HG03196 (cell line): ENCODE measurements around the gene SEMA3G.

Experiments
- ATAC-seq: cut with Tn5 transposase; IDR thresholded peaks from one replicate; pipeline ENCODE4 v1.9.1; 2021; ENCODE audit not compliant: unreplicated experiment

SEMA3G gene

DNA sequence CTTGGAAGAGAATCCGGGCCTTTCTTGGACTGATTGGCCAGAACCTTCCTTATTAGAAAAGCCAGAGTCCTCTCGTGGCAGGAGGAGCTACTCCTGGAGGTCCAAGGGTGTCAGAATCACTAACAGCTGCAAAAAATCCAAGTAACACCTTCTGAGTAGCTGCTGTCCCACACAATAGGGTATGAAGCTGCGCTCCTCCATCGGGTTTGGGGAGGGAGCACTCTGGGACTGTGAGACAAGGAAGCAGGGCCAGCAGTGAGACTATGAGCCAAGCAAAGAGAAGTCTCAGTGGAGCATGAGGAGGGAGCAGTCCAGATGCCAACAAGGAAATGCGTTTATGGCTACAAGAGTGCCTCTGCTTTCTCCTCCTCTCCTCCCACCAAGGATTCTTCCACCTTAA, 21.7 kb downstream of the SEMA3G start:
- no peak for ATAC-seq

DNA sequence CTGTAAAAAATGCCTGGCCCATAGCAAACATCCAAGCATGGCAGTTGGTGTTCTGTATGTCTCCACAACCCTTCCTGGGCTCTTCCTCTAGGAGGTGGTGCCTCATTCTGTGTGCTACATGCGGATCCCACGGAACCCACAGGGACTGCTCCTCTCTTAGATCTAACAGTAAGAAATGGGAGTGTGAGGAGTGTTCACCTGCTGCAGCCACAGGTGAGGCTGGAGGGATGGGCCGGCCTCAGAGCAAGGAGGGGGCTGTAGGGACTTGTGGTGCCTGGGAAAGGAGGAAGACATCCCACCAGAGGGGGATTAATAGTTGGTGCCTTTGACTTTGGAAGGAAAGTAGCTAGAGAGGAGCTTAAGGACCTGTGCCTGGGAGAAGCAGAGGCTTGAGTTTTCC, 22.2 kb downstream of the SEMA3G start:
- ATAC-seq: no peak

DNA sequence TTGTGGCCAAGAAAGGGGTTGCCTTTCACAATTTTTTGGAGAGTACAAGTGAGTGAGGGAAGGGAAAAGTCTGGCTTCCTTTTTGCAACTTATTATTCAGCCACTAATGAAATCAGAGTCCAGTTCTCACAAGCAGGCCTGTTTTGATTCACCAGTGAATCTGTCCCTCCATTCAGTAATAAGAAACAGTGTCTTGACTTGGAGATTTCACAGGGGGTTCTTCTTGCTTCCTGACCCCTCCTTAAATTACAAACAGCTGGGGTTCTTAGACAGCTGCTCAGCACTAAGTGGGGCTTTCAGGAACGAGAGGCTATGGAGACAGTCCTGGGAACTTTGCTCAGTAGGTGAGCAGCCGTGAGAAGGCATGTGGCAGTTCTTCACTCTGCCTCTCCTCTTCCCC, 24.5 kb downstream of the SEMA3G start:
- no peak for ATAC-seq

DNA sequence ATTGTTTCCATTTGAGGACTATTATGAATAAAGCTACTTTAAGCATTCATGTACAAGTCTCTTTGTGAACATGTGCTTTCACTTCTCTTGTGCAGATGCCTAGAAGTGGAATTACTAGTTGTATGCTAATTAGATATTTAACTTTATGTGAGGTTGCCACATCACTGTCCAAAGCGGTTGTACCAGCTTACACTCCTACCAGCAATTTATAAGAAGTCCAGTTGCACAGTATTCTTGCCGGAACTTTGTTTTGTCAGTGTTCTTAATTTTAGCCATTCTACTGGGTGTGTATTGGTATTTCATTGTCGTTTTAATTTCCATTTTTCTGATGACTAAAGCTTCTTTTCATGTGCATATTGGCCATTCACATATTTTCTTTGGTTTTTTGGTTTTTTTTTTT, 29.1 kb downstream of the SEMA3G start:
- ATAC-seq: no peak

DNA sequence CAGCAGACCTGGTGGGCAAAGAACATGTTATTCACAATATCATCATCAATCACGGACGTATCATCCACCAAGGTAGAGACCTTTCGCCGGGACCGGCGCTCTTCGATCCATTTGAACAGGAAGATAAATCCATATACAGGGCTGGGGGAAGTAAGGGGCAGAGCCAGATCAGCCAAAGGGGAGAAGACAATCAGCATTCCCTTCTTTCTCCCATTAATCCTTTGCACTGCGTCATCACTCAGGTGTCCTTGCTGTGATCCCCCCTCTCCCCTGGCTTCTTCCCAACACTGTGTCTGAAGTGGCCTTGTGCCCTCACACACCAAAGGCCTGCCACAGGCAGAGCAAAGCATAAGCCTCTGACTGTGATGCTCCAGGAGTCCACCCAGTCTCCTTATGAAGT, 36.4 kb downstream of the SEMA3G start:
- ATAC-seq: no peak

DNA sequence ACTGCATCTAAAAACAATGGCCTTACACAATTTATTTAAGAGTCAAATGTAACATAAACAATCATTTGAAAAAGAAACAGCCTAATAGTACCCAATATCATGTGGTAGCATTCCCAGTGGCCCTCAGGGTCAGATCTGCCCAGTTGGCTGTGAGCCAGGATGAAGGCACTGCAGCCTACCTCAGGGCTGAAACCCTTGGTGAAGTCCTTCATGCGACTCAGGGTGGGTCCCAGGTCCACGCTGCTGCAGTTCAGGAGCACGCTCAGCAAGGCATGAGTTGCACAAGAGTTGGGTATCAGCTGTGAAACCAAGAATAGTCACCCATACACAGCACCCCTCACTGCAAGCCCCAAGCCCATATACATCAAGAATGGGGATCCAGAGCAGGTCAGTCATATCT, 37.1 kb downstream of the SEMA3G start:
- ATAC-seq: no peak

DNA sequence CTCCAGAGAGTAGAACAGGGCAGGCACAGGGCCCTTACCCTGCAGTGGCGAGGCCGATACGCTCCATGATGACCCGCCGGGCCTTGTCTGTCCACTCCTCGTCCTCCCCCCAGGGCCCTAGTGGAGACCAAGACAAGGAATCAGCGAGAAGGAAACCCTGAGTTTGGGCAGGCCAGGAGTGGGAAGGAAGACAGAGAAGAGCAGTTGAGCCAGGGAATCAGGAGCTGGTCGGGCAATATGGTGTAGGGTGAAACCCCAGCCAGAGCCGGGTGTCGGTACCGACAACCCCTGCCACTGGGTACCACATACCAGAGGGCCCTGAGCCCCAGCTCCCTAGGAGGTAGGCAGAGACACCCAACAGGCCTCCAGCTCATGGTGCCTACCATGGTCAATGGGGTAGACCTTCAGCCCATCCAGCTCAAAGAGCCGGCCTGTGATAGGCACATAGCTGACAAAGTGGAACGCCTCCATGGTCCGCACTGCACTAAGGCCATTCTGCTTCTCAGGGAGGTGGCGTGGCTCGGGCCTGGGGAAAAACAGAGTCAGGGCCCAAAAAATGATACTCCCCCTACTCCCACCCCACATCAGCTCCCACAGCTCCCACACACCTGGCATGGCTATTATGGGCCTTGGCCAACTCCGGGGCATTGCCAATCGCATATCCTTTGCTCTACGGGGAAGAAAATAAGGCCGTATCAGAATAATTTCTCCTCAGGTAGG, 38.0 kb downstream of the SEMA3G start:
- ATAC-seq: no peak

DNA sequence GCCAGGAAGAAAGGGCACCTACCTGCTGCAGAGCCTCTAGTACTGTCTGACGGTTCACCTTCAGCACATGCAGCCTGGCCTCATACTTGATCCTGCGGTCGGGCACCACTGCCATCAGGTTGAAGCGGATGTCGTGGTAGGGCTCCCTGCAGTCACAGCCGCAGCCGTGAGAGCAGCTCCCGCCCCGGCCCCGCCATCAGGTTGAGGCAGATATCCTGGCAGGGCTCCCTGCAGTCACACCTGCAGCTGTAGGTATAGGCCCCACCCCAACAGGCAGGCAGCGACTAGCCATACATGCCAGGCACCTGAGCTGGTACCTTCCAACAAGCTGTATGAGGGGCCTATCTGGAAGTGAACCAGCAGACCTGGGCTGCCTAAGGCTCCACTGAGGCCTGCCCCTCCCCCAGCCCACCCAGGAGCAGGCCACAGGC, 38.7 kb downstream of the SEMA3G start:
- no peak for ATAC-seq

DNA sequence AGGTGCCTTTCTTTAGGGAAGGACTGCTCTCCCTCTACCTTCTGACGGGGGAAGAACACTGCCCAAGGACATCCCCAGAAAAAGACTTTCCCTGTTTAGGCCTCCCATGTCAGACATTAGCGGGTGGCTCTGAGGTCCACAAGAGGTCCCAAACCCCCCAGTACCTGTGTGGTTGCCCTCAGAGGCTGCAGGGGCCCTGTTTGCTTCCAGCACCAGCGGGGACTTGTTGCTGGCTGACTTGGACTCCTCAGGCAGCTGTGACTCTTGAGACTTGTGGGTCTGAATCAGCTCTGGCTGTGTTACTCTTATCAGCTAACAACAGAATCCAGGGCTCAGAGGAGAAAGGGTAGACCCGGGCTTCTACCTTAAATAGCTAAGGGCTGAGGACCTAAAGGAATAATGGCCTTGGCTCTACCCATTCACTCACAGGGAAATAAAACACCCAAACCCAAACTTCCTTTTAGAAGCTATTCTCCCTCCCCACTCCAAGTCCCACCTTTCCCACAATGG, 39.2 kb downstream of the SEMA3G start:
- no peak for ATAC-seq

DNA sequence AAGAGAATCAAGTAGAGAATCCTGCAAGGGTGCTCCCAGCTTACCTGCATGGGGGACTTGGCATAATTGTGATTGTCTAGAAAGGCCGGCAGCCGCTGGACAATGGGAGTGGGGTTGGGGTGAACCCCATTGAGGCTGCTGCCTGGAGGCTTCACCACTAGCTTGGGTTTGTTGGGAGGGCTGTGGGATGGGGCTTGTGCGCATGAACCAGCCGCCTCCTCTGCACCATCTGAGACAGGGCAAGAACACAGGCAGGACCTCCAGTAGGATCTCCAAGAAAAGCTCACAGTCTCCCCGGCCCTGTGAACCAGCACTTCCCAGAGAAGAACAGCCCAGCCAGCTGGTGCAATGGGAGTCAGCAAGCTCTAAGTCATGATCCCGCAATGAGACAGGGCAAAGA, 39.8 kb downstream of the SEMA3G start:
- ATAC-seq: no peak

DNA sequence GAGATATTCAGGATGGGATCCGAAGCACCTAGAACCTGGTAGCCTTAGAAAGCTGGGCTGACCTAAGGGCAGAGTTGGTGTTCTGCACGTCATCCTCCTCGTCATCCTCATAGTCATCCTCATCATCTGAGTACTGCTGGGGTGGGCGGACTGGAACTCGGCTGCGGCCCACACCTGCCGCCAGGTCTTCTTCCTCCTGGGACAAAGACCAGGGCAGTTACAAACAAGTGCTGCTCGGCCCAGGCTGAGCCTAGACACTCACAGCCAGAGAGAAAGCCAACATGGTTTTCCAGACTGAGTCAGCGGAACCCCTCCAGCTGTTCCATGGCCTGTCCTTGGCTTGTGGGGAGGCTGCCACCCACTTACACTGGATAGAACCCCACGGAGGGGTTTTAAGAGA, 40.5 kb downstream of the SEMA3G start:
- no peak for ATAC-seq

DNA sequence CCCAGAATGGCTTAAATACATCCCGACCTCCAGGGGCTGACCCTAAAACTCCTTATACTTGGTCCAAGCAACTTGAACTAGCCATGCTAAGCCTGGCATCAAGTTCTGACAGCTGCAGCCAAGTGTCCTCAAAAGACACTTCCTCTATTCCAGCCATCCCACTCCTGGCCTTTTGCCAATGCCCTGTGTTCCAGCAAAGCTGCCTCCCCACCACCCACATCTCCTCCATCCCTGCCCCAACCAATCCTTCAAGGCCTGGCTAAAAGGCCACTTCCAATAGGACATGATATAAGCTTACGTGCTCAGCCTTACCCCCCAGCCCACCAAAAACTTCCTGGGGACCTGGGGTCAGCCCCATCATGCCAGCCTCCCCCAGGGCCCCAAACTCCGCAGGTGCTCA, 40.9 kb downstream of the SEMA3G start:
- ATAC-seq: no peak

DNA sequence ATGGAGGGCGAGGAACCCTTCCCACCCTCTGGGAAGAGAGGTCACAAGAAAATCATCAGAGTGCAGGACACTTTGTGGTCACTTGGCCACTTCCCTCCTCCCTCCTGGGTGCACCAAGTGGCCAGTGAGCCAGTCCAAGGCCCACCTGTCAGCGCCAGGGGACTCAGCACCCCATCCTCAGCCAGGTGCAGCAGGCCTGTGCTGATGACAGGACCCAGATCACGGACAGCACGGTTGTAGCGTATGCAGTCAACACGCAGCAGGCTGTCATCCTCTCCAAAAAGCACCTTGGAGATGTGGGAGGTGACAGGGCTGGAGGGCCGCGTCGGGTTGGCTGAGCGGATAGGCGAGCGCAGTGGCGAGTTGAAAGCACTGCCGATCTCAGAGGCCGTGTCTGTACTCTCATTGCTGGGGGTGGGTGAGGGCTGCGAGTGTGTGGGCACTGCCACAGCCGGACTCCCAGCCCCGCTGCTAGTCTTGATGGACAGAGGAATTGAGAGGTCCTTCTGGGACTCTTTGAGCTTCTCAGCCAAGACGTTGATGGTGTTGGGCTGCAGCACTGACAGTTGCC, 41.5 kb downstream of the SEMA3G start:
- ATAC-seq: no peak

DNA sequence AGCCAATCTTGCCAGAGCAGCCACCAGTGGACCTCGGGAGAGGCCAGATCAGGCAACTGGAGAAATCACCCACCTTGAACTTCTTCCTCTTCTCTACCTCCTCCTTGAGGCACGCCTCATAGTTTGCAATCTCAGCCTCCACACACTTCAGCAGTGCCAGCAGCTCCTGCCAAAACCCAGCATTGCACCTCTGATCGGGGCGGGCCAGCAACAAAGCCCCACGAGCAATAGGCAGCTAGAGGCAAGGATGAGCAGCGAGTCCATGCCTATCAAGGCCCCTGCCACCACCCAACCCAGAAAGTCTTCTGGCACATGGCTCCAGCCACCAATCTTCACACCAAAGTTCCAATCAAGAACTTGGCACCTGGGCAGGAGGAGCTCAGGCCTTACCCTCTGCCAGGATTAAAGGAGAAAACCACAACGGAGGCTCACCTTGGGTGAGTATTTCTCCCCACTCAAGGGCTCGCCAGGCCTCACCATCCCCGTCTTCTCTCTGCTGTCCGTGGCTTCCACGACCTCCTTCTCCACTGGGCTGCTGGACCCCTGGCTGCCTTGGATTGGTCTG, 42.1 kb downstream of the SEMA3G start:
- no peak for ATAC-seq

DNA sequence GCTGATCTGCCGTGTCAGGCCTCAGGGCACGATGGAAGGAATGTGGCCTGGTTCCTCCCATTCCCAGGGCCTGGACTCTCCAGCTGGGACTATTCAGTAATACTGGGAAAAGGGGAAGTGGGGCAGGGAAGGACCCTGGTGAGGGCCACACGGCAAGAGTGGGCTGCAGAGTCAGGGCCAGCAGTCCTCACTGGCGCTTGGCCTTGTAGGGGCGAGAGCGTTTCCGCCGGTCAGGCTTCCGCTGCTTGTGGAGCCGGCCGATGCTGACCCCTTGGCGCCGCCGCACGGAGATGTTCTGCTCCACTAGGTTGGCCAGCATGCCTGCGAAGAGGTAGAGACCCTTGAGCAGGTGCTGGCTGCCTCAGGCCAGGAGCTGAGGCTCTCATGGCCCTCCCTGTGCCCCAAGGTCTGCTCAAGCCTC, 42.8 kb downstream of the SEMA3G start:
- ATAC-seq: no peak

DNA sequence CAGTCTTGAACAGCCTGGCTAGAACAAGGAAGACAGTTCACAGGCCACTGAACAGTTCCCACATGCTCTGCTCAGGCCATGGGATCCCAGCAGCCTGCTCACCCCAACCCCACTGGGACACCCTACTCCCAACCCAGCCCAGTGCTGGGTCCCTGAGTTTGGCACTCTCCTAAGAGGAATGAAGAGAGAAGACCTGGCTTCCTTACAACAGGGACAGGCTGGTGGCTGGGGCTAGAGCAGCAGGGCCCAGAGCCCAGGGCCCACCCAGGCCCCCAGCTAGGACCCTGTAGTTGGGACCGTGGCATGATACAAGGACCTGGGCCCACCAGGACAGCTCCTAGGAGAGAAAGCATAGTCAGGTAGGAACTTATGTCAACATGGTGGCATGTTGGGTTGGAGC, 43.4 kb downstream of the SEMA3G start:
- no peak for ATAC-seq

DNA sequence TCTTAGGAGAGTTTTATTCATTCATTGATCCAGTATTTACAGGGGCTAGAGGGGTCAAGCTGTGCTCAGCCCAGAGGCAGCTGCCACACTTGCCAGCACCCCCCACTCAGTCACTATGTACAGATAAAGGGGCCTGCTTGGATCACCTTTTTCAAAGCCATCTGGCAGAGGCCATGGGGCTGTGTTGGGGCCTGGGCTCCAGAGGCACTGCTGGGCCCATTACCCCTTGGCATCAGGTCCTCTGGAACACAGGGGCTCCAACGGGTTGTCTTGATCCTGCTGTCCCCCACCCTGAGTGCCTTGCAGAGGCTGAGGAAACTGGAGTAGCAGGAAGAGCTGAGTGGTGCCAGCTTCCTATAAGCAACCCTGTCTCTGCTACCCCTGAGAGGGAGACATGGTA, 43.9 kb downstream of the SEMA3G start:
- ATAC-seq: no peak

DNA sequence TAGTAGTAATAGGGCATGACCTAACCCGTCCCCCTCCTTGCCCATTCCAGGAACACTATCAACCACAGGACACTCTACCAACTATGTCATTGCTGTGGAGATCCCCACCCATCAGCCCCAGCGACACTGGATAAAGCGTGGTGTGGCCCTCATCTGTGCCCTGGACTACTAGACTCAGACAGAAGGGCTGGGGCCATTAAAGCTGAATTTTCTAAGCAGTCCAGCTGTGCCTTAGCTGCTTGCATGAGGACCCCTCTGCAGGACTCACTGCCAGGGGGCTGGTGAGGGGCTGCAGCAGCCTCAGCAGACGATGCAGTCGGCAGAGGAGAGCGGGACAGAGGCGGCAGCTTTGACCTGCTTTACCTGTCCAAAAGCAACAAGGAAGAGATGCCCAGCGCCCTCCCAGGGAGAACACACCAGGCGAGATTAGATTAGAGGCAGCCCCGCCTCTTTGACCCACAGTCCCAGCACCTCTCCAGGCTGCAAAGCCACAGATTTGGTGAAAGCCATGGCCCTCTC, 44.6 kb downstream of the SEMA3G start:
- ATAC-seq: no peak

DNA sequence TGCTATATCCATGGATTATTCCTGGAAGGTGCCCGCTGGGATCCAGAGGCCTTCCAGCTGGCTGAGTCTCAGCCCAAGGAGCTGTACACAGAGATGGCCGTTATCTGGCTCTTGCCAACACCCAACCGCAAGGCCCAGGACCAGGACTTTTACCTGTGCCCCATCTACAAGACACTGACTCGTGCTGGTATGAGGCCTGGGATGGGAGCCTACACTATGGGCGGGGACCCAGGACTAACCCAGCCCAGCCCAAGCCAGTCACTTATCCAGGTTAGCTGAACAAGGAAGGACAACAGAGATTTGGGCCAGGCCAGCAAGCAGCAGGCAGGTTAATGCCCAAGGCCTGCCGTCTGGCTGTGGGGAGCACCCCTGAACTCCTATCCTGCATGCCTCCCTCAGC, 45.3 kb downstream of the SEMA3G start:
- ATAC-seq: no peak

DNA sequence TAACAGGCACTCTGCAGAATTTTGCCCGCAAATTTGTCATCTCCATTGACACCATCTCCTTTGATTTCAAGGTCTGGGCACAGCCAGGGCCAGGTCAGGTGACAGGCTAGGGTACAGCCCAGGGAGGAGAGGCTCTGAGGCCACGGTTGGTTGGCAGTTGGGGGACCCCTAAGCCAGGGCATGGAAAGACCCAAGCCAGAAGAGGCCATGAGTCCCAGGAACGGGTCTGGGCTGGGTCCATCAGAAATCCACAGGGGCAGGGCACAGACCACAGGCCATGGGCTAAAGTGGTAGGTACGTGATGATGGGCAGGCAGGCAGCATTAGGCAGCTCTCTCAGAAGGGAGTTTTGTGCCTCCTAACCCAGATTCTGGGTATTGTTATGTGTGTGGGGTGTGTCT, 45.8 kb downstream of the SEMA3G start:
- no peak for ATAC-seq

DNA sequence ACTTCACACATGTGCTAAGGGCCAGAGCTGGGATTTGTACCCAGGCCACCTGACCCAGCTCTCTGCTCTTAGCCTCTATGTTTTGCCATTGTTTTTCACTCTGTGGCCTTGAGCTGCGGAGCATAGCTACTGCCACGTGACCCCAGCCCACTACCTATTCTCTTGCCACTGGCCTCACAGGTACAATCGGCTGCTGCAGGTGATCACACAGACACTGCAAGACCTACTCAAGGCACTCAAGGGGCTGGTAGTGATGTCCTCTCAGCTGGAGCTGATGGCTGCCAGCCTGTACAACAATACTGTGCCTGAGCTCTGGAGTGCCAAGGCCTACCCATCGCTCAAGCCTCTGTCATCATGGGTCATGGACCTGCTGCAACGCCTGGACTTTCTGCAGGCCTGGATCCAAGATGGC, 46.2 kb downstream of the SEMA3G start:
- no peak for ATAC-seq

DNA sequence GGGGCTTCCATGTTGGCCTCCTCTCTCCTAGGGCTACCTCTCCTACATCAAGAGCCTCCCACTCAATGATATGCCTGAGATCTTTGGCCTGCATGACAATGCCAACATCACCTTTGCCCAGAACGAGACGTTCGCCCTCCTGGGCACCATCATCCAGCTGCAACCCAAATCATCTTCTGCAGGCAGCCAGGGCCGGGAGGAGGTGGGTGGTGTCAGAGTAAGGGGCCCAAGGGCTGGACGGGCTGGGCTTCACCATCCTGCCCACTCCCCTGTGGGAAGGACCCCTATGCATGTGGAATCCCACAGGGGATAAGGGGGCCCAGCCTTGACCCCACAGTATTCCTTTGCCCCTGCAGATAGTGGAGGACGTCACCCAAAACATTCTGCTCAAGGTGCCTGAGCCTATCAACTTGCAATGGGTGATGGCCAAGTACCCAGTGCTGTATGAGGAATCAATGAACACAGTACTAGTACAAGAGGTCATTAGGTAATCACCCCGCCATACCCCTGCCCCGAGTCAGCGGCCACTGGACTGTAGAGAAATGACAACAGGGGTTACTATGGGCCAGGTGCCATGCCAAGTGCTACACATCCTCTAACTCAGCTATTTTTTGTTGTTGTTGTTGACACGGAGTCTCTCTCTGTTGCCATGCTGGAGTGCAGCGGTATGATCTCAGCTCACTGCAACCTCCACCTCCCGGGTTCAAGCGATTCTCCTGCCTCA, 47.1 kb downstream of the SEMA3G start:
- no peak for ATAC-seq
